ENCODE measurements around the gene DYNC1LI1.
"Not testable (repeated sequence)": the region's sequence is repeated elsewhere in the genome, so short reads cannot be mapped to it uniquely, and the experiment has no call there.

DYNC1LI1 gene

DNA sequence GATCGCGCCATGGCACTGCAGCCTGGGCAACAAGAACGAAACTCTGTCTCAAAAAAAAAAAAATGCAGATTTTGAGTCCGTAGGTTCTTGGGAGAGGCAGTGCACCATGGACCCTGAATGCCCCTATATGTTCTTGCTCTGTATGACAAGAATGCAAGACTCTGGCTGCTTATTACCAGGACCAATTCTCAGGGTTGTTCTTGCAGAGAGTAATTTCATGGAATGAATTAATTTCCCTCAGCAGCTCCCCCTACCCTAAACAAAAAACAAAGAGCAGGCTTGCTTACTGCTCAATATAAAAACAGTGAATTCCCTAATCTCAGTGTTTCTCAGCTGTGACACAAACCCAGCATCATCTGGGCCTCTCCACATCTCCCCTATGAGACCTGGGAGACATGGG is 20.5 kb upstream of the DYNC1LI1 start:
- no peak overlapping the region for H3K4me3 ChIP-seq (ENCODE audit: low read depth, low read length)
- TF ChIP-seq CTCF (IDR thresholded peaks at IDR 0.05; ENCODE audit: control insufficient read depth, extremely low read depth, insufficient read depth): no peak
- DNase-seq (ENCODE audit: low read depth): no peak

- DNase-seq (ENCODE audit: low read depth): no peak
- H3K4me3 ChIP-seq (ENCODE audit: low read depth, low read length): no peak overlapping the region
- no peak for TF ChIP-seq CTCF (IDR thresholded peaks at IDR 0.05; ENCODE audit: control insufficient read depth, extremely low read depth, insufficient read depth)
Measured at GRCh38 chr3:32586356-32586755, 15.7 kb upstream of the DYNC1LI1 start.

- no peak overlapping the region for H3K4me3 ChIP-seq (ENCODE audit: low read depth, low read length)
- no peak for DNase-seq (ENCODE audit: low read depth)
- no peak for TF ChIP-seq CTCF (IDR thresholded peaks at IDR 0.05; ENCODE audit: control insufficient read depth, extremely low read depth, insufficient read depth)
Measured at GRCh38 chr3:32584660-32585059, 14.0 kb upstream of the DYNC1LI1 start.

DNA sequence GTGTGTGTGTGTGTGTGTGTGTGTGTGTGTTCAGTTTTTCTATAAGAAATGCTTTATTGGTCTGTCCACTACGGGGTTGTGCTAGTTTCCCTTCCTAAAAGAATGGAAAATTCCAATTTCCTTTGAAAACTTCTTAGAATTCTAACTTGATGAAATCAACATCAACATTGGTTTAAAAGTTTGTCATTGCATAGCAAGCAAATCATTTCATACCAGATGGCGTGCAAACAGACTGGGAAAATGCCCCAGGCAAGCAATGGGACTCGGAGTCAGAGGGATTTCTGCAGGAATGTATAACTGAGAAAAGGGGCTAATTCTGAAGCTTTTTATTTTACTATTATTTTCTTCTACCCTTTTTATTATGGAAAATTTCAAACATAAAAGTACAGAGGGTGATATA is 13.1 kb upstream of the DYNC1LI1 start:
- no peak for DNase-seq (ENCODE audit: low read depth)
- TF ChIP-seq CTCF (IDR thresholded peaks at IDR 0.05; ENCODE audit: control insufficient read depth, extremely low read depth, insufficient read depth): no peak

DNA sequence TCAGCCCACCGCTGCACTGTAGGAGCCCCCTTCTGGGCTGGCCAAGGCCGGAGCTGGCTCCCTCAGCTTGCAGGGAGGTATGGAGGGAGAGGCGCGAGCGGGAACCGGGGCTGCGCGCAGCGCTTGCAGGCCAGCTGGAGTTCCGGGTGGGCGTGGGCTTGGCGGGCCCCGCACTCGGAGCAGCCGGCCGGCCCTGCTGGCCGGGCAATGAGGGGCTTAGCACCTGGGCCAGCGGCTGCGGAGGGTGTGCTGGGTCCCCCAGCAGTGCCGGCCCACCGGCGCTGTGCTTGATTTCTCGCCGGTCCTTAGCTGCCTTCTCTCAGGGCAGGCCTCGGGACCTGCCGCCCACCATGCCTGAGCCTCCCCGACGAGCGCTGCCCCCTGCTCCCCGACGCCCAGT is 8.0 kb upstream of the DYNC1LI1 start:
- not testable (repeated sequence) for DNase-seq (ENCODE audit: low read depth); H3K4me3 ChIP-seq (ENCODE audit: low read depth, low read length)

More for the DNA sequence above, 13.1 kb upstream of the DYNC1LI1 start:
- no peak overlapping the region for H3K4me3 ChIP-seq (ENCODE audit: low read depth, low read length)

- H3K4me3 ChIP-seq (ENCODE audit: low read depth, low read length): no peak overlapping the region
- TF ChIP-seq CTCF (IDR thresholded peaks at IDR 0.05; ENCODE audit: control insufficient read depth, extremely low read depth, insufficient read depth): no peak
- DNase-seq (ENCODE audit: low read depth): no peak
Measured at GRCh38 chr3:32577581-32578556, 7.2 kb upstream of the DYNC1LI1 start.

GRCh38 chr3:32577174-32577573 is 6.5 kb upstream of the DYNC1LI1 start:
- no peak for TF ChIP-seq CTCF (IDR thresholded peaks at IDR 0.05; ENCODE audit: control insufficient read depth, extremely low read depth, insufficient read depth)
- DNase-seq (ENCODE audit: low read depth): no peak
- no peak overlapping the region for H3K4me3 ChIP-seq (ENCODE audit: low read depth, low read length)
